ENCODE measurements around the gene TYMP.

The TYMP gene

DNA sequence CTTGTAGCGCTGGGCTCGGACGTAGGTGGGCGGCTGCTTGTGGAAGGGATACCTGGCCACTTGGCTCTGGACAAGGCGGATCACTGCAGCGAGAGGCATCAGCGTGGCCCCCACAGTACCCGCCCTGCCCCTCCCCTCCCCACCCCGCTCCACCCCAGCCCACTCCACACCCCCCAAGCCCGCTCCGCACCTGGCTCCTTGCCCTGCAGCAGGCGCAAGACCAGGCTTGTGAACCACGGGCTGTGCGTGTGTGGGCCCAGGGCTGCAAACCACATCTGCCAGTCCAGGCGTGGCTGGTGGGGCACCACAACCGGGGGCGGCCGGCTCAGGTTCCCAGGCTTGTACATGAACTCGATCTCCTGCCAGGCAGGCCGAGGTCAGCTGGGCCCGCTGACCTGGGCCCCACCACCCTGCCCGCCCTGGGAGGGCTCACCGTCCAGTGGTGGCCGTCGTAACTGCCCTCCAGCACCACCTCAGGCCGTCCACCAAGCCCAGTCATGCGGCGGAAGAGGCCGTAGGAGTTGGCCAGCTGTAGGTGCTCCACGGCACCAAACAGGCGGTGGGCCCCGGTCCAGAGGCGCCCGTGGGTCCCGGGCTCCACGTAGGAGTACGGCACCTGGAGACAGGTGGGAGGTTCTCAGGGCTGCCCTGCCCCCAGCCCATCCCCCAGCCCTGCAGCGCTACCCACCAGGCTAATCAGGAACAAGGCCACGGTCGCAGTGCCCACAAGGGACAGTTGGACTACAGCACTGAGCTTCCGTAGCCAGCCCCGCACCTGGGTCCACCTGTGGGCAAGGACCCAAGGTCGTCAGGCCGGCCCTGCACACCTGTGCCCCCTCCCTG lies 25.2 kb downstream of the TYMP start:
- DNase-seq = no peak

DNA sequence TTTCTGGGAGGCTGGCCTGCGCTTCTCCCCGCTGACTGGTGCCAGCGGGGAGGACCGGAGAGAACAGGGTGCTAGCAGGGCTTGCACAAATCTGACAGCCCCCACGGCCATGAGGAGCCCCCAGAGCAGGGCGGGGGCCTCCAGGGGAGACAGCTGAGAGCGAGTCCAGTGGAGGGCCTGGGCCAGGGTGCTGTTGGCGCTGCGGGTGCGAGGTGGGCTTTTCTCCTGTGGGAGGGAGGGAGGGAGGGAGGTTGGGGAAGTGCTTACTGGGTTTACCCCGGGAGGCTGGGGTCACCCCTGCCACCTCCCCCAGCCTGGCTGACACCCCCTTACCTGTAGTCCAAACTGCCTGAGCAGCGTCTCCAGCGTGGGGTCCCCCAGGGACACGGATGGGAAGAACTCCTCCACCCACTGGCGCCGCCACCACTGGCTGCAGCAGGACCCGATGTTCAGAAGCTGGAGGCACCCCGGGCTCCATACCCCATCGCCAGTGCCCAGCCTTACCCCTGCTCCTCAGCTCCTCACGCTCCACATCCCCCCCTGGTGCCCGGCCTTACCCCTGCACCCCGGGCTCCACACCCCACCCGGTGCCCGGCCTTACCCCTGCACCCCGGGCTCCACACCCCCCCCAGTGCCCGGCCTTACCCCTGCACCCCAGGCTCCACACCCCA lies 26.2 kb downstream of the TYMP start:
- no peak for DNase-seq

DNA sequence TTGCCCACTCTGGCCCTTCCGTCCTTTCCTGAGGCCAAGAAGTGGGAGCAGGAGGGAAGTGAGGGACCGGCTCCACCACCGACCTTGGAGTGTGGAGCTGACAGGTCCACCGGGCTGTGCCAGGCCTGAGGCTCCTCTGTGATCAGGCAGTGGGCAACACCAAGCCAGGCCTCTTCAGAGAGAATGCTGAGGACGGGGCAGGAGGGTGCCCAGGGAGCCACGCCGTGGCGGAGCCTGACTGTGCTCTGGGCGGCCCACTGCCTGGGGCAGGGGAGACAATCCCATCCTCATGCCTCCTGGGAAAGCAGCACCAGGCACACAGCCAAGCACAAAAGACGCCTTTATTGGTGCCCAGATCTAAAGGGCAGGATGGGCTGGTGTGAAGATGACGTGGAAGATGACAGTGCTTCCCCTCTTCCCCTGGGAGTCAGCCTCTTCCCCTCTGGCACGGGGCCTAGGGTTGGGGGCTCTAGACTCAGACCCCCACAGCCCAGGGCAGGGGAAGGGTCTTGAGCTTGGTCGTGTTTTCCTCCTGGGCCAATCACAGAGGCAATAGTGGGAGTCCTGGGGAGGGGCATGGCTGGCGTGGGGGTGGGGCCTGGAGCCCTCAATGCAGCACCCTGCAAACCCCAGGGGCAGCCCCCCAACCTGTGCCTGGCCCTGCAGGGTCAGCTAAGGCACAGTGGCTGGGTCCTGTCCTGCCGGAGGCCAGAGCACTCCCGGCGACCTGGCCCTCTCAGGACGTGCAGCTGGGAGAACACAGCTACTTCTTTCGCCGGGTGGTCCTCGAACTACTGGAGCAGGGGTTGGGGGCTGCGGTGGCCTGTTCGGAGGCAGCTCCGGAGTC lies 27.0 kb downstream of the TYMP start:
- DNase-seq = no peak

DNA sequence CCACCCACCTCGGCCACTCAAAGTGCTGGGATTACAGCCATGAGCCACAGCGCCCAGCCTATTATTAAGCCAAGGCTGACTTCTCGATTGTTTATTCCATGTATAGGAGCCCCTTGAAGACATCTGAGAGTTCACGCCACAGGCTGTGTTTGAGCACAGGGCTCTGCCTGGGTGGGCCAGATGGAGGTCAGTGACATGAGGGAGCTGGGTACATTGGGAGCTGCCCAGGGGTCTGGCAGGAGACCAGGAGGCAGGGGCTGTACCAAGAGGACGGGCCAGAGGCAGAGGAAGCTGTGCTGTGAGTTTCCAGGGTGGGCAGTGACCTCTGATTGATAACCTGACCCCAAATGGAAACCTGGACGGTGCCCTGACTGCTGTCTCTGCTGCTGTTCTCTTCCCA lies 27.7 kb downstream of the TYMP start:
- no peak for DNase-seq

DNA sequence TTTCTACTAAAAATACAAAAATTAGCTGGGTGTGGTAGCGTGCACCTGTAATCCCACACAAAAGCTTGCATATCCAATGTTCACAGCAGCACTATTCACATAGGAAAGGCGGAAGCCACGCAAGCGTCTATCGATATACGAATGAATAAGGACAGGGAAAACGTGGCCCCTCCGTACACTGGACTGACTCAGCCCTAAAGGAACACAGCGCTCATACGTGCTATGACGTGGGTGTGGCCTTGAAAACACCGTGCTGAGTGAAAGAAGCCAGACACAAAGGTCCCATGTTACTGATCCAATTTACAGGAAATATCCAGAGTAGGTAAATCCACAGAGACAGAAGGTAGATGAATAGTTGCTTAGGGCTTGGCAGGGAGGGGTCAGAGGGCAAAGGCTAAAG lies 29.4 kb downstream of the TYMP start:
- DNase-seq = no peak

DNA sequence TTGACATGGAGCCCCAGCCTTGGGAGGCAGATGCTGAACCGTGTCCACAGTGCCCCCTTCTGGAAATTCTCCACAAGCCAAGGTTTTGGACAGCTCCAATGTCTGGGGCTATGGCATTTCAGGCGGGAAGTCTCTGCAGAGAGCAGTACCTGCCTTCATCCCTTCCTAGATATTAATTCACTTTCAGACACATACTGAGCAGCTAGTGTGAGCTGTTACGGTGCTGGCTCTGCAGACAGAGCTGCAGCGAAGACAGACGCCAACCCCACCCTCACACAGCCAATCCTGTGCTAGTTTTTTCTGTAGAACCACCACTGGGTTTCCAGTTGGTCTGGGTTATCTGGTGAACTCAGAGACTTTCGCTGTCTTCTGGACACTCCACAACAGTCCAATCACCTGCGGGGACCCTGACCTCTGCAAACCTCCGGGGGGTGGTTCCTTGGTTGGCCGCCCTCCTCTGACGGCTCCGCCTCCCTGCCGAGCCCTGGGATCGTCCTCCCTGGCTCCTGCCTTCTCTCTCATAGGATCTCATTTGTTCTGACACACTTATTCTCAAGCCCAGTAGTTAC lies 31.4 kb downstream of the TYMP start:
- peak; percentile 48 to 79 for DNase-seq

DNA sequence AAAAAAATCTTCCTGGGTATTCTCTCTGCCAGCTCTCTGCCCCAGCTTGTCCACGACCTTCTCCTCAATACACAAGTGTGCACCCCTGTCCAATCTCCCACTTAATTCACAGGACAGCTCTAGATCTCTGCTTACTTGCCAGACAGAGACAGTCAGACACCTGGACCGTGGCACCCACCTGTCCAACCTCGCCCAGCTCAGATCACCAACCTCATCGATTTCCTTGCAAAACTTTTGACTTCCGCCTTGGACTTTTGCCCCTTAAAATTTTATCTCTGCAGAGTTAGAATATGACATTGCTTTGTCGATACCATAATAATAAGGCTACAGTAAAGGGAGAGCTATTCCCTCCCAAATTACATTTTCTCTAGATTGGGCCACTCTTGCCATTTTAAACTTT lies 32.7 kb downstream of the TYMP start:
- DNase-seq = no peak

DNA sequence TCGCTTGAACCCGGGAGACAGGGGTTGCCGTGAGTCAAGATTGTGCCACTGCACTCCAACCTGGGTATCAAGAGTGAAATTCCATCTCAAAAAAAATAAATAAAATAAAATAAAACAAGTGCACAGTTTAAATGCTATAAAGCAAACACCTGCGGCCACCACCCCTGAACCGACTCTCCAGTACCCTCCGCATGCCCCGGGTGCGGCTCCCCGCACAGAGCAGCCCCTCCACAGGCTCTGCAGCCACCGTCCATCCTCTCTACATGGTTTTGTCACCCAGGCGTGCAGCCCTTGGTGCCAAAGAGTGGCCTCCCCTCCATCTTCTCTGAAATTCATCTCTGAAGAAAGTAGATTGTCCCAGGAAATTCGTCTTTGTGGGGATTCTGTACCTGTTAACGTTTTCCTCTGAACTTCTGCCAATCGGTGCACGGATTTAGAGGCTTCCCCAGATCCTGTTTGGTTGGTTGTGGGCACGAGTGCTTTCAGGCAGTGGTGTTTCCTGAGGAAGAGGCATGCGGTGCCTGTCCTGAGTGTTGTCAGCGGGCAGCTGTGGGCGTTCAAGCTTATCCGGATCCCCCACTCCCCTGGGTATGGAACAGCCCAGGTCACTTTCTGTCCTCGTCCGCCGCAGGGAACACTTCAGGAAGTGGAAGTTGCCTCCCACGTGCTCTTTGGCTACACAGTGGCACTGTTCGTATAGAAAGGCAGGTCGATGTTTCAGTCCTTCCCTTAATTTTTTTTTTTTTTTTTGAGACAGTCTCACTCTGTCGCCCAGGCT lies 39.1 kb downstream of the TYMP start:
- peak; percentile 44 to 47 for DNase-seq

DNA sequence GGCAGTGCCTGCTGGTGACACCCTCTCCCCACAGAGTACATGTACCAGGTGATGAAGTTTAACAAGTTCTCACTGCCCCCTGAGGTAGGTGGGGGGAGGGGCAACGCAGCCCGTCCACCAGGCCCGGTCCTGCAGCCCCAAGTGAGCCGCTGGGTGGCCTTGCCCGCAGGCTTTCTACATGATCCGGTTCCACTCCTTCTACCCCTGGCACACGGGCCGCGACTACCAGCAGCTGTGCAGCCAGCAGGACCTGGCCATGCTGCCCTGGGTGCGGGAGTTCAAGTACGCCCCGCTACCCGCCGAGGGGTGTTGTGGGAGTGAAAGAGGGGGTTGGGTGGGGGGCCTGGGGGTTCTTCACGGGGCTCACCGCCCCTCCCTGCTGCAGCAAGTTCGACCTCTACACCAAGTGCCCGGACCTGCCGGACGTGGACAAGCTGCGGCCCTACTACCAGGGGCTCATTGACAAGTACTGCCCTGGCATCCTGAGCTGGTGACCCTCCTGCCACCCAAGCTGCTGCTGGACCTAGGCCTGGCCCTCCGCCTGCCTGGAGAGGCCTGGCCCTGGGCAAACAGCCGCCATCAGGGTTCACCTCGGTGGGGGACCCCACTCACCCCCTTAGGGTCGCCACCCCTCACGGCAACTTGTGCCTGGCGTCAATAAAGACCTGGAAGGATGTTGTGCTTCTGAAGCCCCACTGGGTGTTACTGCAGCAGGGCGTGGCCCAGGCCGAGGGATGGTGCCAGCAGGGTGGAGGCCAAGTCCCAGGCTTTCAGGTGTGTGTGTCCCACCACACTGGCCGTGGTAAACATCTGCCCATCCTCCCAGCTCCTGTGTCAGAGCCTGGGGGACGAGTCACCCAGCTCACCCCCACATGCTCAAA lies 40.2 kb downstream of the TYMP start:
- no peak for DNase-seq

DNA sequence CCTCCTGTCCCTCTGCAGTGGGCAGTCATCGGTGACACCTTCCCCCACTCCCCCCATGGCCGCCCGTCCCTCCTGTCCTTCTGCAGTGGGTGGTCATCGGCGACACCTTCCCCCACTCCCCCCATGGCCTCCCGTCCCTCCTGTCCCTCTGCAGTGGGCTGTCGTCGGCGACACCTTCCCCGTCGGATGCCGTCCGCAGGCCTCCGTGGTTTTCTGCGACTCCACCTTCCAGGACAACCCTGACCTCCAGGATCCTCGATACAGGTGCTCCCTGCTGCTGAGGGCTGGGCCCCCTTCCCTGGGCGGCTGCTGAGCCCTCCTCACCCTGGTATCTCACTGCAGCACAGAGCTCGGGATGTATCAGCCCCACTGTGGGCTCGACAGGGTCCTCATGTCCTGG lies 40.9 kb downstream of the TYMP start:
- no peak for DNase-seq

DNA sequence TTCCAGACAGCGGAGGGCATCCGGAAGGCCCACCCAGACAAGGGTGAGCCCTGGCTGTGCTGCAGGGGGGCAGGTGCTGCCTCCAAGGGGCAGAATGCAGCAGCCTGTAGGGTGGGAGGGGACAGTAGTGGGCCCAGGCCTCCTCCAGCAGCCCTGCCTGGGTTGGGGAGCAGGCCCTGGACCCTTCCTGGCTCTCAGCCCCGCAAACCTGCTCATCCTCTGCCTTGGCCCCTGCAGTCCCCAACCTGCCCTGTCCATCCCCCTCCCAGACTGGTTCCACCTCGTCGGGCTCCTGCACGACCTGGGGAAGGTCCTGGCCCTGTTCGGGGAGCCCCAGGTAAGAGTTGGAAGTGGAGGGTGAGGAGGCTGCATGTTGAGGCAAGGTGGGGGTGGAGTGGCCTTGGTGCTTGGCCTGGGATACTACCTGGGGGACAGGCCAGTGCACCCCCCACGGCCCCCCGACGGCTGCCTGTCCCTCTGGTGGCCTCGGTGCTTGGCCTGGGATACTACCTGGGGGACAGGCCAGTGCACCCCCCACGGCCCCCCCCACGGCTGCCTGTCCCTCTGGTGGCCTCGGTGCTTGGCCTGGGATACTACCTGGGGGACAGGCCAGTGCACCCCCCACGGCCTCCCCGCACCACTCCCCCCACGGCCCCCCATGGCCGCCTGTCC lies 41.7 kb downstream of the TYMP start:
- DNase-seq = no peak

DNA sequence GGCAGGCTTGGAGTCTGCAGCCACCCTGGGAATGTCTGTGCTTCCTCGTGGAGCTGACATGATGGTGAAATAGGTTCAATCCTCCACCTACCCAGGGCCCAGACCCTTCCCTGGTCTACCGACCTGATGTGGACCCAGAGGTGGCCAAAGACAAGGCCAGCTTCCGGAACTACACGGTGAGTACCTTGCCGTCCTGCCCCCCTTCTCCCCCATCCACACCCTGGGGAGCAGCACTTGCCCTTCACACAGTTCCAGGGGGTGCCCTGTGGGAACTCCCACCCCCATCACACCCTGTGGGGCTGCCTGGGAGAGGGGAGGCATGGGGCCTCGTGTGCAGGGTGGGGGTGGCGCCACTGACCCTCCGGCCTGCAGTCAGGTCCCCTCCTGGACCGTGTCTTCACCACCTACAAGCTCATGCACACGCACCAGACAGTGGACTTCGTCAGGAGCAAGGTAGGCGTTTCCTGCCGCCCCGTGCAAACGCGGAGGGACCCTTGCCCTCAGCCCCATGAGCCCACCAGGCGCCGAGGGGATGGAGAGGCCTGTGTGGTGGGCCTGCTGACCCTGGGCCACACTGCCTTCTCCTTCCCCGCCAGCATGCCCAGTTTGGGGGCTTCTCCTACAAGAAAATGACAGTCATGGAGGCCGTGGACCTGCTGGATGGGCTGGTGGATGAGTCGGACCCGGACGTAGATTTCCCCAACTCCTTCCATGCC lies 42.4 kb downstream of the TYMP start:
- DNase-seq = no peak

DNA sequence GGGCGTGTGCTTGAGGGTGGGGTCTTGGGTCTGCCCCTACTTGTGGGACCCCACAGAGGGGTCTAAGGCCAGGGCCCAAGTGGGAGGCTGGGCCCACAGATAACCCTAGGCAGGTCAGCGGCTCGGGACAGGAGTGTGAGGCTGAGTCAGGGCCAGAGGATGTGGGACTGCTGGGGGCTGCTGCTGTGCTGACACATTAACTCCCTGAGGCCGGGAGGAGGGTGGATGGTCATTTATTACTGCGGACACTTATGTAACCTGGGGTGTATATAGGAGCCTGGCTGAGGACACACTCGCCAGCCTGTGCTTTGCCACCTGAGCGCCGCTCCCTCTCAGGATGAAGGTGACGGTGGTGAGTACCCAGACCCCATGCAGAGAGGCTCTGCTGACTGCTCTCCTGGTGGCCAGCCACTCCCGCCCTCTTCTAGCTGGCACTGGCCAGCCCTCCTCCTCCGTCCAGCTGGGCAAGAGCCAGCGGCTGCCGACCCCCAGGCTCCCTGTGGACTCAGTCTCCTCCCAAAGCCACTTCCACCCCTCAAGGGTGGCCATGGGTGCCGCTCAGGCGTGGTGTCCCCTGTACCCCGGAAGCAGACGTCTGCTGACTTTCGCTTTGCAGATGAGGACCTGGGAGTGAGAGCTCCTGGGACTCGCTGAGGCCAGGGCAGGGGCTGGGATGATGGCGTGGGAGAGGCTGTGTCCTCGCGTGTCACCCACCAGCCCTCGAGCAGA lies 43.1 kb downstream of the TYMP start, which contains the start of gene MIOX:
Gene MIOX, plus strand, starts transcription at position 299 of the 729 bp plus-strand sequence. Its CDS starts 39 bp downstream, at position 338.
- no peak for DNase-seq

DNA sequence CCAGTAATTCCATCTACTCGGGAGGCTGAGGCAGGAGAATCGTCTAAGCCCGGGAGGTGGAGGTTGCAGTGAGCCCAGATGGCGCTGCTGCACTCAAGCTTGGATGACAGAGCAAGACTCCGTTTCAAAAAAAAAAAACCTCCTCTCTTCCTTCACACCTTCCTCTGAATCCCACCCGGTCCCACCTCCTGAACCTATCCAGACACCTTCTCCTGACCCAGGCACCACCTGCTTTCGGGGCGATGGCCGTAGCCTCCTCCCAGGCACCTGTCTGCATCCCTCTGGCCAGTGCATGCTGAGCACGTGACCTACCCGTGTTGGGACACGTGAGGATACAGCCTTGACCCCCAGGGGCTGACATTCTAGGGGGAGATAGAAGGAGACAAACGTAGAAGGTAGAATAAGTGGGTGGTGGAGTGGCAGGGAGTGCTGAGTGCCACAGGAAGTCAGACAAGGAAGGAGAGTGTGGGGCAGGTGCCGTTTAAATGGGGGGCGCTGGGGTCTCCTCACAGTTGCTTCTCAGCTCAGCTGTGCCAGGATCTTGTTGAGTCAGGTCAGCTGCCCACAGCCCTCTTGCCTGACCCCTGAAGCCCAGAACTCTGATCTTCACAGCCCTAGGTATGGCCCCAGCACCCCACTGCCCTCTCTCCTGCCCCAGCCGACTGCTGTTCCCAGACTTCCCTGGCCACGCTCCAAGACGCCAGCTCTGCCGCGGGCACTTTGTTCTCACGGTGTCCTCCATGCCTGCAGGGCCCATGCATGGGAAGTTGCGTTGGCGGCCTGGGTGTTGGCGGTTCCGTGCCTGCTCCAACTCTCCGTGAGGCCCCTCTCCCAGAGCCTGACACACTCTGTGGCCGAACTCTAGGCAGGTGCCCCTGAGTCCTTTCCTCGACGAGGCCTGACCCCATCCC lies 44.3 kb downstream of the TYMP start:
- no peak for DNase-seq

DNA sequence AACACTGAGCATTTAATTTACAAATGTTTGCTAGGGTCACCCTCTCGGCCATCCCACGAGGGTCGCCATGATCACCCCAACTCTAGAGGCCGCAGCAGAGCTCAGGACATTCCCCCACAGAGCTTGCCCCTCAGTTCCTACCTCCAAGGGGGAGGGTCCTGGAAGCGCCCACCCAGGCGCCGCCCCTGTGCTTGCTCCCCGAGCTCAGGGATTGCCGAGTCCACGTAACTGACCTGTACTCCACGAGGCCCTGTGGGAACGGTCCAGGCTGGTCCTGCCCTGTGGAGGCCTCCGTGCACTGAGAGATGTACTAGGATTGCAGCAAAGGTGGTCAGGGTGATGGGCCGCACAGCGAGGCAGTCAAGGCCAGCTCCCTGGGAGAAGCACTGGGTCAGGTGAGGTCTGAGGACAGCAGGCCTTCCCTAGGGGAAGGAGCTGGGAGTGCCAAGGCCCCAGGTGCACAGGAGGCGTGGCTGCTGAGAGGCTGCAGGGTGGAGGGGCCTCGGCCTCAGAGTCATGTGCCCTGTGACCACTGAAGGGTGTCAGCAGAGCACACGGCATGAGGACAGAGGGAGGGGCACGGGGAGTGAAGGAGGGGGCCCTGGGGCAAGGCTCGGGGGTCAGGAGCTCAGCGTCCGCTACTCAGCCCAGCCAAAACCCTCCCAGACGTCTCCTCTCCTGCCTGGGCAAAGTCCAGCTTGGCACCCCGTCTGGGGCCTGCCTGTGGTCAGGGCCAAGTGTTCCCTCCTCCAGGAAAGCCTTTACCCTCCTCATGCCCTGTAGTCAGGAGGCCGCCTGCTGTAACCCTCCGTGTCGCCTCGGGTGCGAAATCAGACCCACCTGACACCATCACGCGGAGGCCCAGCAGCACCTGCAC lies 45.6 kb downstream of the TYMP start:
- DNase-seq = no peak

DNA sequence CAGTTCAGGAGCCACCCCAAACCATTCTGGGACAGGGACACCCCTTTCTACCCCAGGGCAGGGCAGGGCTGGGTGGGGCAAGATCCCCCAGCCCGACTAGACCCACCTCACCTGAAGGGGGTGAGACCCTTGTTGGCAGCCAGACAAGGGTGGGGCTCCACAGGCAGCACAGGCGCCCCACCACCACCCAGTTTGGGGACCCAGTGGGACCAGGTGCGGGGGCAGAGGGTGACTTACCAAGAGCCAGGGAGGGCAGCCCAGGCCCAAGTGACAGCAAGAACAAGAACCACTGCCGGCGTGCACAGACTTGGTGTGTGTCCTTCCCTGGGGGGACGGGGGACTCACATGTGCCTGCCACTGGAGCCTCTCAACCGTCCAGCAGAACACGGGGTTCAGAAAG lies 46.3 kb downstream of the TYMP start:
- no peak for DNase-seq

DNA sequence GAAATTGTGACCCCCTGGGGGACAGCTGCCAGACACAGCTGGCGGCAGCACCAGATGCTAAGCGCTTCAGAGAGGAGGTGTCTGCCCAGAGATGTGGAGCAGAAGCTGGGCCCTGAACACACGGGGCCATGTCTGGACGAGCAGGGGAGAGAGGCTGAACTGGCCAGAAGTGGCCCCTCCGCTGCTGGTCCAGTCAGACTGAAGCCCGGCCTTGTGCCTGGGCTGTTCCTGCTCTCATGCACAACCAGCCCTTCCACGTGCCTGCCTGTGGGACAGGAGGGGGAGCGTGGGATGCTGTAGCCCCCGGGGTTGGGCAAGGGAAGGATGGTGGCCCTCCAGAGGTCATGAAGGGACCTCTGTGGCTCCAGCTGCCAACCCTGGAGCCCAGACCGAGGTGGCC lies 46.7 kb downstream of the TYMP start:
- DNase-seq = no peak
